Panc1 (cell line): ENCODE results near the gene LILRB3. TPM values are rescaled to one million over a fixed set of nuclear protein-coding genes. Genes with fewer than 3 reads are reported as not detected.
"Not testable (repeated sequence)": the region's sequence is repeated elsewhere in the genome, so short reads cannot be mapped to it uniquely, and the experiment has no call there.

Source experiments
- ATAC-seq: fragments of 200-7000 bp; cut with Tn5 transposase; 2 replicates; pipeline ENCODE4 v1.9.1; 2020; ENCODE audit warnings: mild to moderate bottlenecking, moderate library complexity
- BruUV-seq: library from RNA; stranded (reverse); fragments of 400-500 nt; replicated peaks from 2 replicates; lab custom pipeline; 2021; lab: Mats Ljungman, UMichigan
- CTCF ChIA-PET: fragments of 300-600 bp; sonication (Branson Sonifier 250); formaldehyde crosslinking; loops from one replicate; lab custom pipeline; 2022; ENCODE audit warnings: antibody characterized with exemption; lab: Charles Lee
- POLR2A ChIA-PET: fragments of 300-600 bp; sonication (Branson Sonifier 250); formaldehyde crosslinking; loops from one replicate; lab custom pipeline; 2022; ENCODE audit warnings: antibody characterized with exemption; lab: Charles Lee
- DNase-seq: peaks from one replicate; pipeline ENCODE4 v3.0.0-alpha.2; 2010; ENCODE audit warnings: low read depth, low spot score
- H3K27ac ChIP-seq: 2 replicates; pipeline ENCODE4 v1.5.1; 2011; ENCODE audit warnings: mild to moderate bottlenecking, low read length, inconsistent platforms
- H3K27me3 ChIP-seq: fragments of 200-500 bp; sonication (Bioruptor generic); 2 replicates; pipeline ENCODE4 v1.6.0; 2014; ENCODE audit warnings: low read length, inconsistent platforms; ENCODE audit not compliant: control insufficient read depth, insufficient read depth
- H3K36me3 ChIP-seq: fragments of 200-500 bp; sonication (Bioruptor generic); 2 replicates; pipeline ENCODE4 v1.5.1; 2014; ENCODE audit warnings: inconsistent platforms, mild to moderate bottlenecking, low read length, moderate library complexity; ENCODE audit not compliant: control insufficient read depth, insufficient read depth
- H3K4me1 ChIP-seq: 2 replicates; pipeline ENCODE4 v1.5.1; 2011; ENCODE audit warnings: inconsistent platforms, mild to moderate bottlenecking, low read length, moderate library complexity; ENCODE audit not compliant: control insufficient read depth, insufficient read depth
- H3K4me3 ChIP-seq, 2 experiments: 2 replicates each; pipeline ENCODE4 v1.5.1; 2011 to 2012; ENCODE audit warnings: low read depth in 2 of 2, low read length in 2 of 2, mild to moderate bottlenecking in 2 of 2, inconsistent platforms in 1 of 2, moderate library complexity in 1 of 2
- H3K9me3 ChIP-seq: fragments of 200-500 bp; sonication (Bioruptor generic); 2 replicates; pipeline ENCODE4 v1.5.1; 2014; ENCODE audit warnings: low read depth, mild to moderate bottlenecking, inconsistent platforms, low read length, moderate library complexity; ENCODE audit not compliant: control insufficient read depth, insufficient read depth
- CTCF ChIP-seq: fragments of 450-650 bp; IDR thresholded peaks from 2 replicates; pipeline ENCODE4 v1.5.1; 2017; ENCODE audit warnings: mild to moderate bottlenecking
- POLR2AphosphoS5 ChIP-seq: IDR thresholded peaks from 2 replicates; pipeline ENCODE4 v1.6.1; 2012; ENCODE audit warnings: mild to moderate bottlenecking, low read depth, low read length, moderate library complexity
- SIN3A ChIP-seq: IDR thresholded peaks from 2 replicates; pipeline ENCODE4 v1.6.1; 2012; ENCODE audit warnings: low read depth, mild to moderate bottlenecking, low read length, moderate library complexity, borderline replicate concordance; ENCODE audit not compliant: insufficient read depth
- TCF7L2 ChIP-seq: IDR thresholded peaks from 2 replicates; pipeline ENCODE4 v1.6.1; 2011; ENCODE audit warnings: mild to moderate bottlenecking, low read depth, low read length, inconsistent platforms
- in situ Hi-C: cut with HindIII; loops from 2 replicates; pipeline ENCODE4 v1.10.0; 2016; ENCODE audit warnings: low sequenced_read_pairs, low pct_unique_long_range_greater_than_20kb
- intact Hi-C: fragments of 100-400 bp; cut with micrococcal nuclease; formaldehyde crosslinking; loops from one replicate; pipeline ENCODE4 v1.10.0; 2022; ENCODE audit not compliant: unreplicated experiment
- total RNA-seq: library from RNA; stranded (reverse); gene quantifications from one replicate; pipeline ENCODE4 v1.2.1, GENCODE V29; 2021; ENCODE audit not compliant: unreplicated experiment
- TF ChIP-seq, protein P1 (sequence below), 2 experiments: IDR thresholded peaks; 2 replicates each; pipeline ENCODE4 v1.6.1; 2011 to 2012; ENCODE audit warnings: low read depth in 2 of 2, control low read depth in 1 of 2, low read length in 1 of 2, mild to moderate bottlenecking in 1 of 2, moderate library complexity in 1 of 2; ENCODE audit not compliant: insufficient read depth in 1 of 2

LILRB3 gene
- total RNA-seq, 1 experiment from 2014 or later: 0.18 TPM

DNA sequence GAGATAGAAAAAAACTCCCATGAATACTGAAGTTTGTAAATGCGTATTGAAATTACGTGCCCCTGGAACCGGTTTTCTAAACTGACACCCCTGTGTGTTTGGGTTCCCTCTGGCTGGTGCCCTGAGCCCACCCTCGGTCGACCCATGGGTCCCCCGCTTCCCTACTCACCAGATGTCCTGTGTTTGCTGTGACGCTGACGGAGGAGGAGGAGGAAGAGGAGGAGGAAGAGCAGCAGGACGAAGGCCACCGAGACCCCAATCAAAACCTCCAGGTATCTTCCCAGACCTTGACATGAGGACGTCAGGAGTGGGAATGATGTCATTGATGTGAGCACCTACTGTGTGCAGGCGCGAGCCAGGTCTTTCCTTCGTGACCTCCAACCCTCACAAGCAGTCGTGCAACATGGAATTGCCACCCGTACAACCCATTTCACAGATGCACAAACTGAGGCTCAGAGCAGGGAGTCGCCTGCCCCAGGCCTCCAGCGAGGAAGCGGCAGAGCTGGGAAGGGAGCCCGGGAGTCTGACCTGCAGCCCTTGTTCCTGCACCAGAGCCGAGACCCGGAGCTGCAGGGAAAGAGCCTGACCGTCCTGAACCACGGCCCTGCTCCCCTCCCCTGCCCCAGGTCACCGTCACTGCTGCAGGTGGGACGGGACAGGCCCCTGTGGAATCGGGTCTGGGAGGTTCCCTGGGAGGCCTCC is 3.7 kb downstream of the LILRB3 start:
- ChIA-PET POLR2A (no interaction called here), CTCF (no interaction called here)
- Histone ChIP-seq H3K9me3 (no peaks in the 10 kb centered on the region), H3K4me3 (no peak overlapping the region), H3K27ac (no peak overlapping the region), H3K27me3 (no peaks in the 10 kb centered on the region), H3K36me3 (no peaks in the 10 kb centered on the region), H3K4me1 (peaks cover 5% of the 10 kb centered on the region; the same call in 1 of the 2 replicates)
- in situ Hi-C loops (no loop called here), intact Hi-C loops (no loop called here)
- DNase-seq (no peak), ATAC-seq (no peak)
- BruUV-seq: no TSS peak
- TF ChIP-seq POLR2AphosphoS5 (no peak), SIN3A (no peak), CTCF (no peak), TCF7L2 (no peak)
- TF ChIP-seq, protein P1, sequence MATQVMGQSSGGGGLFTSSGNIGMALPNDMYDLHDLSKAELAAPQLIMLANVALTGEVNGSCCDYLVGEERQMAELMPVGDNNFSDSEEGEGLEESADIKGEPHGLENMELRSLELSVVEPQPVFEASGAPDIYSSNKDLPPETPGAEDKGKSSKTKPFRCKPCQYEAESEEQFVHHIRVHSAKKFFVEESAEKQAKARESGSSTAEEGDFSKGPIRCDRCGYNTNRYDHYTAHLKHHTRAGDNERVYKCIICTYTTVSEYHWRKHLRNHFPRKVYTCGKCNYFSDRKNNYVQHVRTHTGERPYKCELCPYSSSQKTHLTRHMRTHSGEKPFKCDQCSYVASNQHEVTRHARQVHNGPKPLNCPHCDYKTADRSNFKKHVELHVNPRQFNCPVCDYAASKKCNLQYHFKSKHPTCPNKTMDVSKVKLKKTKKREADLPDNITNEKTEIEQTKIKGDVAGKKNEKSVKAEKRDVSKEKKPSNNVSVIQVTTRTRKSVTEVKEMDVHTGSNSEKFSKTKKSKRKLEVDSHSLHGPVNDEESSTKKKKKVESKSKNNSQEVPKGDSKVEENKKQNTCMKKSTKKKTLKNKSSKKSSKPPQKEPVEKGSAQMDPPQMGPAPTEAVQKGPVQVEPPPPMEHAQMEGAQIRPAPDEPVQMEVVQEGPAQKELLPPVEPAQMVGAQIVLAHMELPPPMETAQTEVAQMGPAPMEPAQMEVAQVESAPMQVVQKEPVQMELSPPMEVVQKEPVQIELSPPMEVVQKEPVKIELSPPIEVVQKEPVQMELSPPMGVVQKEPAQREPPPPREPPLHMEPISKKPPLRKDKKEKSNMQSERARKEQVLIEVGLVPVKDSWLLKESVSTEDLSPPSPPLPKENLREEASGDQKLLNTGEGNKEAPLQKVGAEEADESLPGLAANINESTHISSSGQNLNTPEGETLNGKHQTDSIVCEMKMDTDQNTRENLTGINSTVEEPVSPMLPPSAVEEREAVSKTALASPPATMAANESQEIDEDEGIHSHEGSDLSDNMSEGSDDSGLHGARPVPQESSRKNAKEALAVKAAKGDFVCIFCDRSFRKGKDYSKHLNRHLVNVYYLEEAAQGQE (IDR thresholded peaks at IDR 0.05; ENCODE audit: insufficient read depth in 1 of 2, low read depth in 2 of 2, low read length in 1 of 2): no peak

GRCh38 chr19:54218259-54218658 is 4.5 kb downstream of the LILRB3 start:
- Histone ChIP-seq H3K4me3 (no peak overlapping the region), H3K4me1 (peaks cover 5% of the 10 kb centered on the region; the same call in 1 of the 2 replicates), H3K36me3 (no peaks in the 10 kb centered on the region), H3K9me3 (no peaks in the 10 kb centered on the region), H3K27me3 (no peaks in the 10 kb centered on the region), H3K27ac (no peak overlapping the region; the same call in 1 of the 2 replicates)
- in situ Hi-C loops: no loop called here
- intact Hi-C loops: no loop called here
- ChIA-PET POLR2A (no interaction called here), CTCF (interaction anchor here (0.6 kb wide), 1 partner anchor 86 kb away, joined by 5 read pairs; no protein-coding TSS in a partner anchor)
- DNase-seq (no peak), ATAC-seq (no peak)
- TF ChIP-seq SIN3A: no peak
- no TSS peak for BruUV-seq

GRCh38 chr19:54217517-54218247 is 5.1 kb downstream of the LILRB3 start:
- H3K4me1 ChIP-seq, H3K4me3 ChIP-seq, H3K27me3 ChIP-seq, intact Hi-C loops, in situ Hi-C loops, H3K27ac ChIP-seq, H3K36me3 ChIP-seq, DNase-seq, H3K9me3 ChIP-seq, BruUV-seq, ATAC-seq, POLR2A ChIA-PET: not testable (repeated sequence)
- CTCF ChIA-PET: interaction anchor here (0.6 kb wide), 2 partner anchors 37 to 86 kb away, joined by 5 to 6 read pairs; no protein-coding TSS in a partner anchor
